K562 (cell line): Measurements from ENCODE around the gene AKAP12. TPM values are rescaled to one million over a fixed set of nuclear protein-coding genes. Genes with fewer than 3 reads are reported as not detected.

Experiments used
- FOXK1 ChIP-seq: sonication (generic); formaldehyde crosslinking; IDR thresholded peaks from 2 replicates; pipeline ENCODE4 v1.8.0; 2022; ENCODE audit warnings: missing genetic modification reagents, mild to moderate bottlenecking, borderline replicate concordance
- HINFP ChIP-seq: fragments of 450-650 bp; conservative IDR thresholded peaks from 2 replicates; pipeline ENCODE4 v1.6.1; 2016; ENCODE audit warnings: missing genetic modification characterization, low read depth, mild to moderate bottlenecking, control low read depth, missing compliant biosample characterization
- JUND ChIP-seq, 2 experiments: IDR thresholded peaks; 2 replicates in 1 of 2; 3 replicates in 1 of 2; pipeline ENCODE4 v1.6.1; 2011; ENCODE audit warnings: borderline replicate concordance in 2 of 2, low read depth in 2 of 2, low read length in 2 of 2, improper control_type of control experiment in 1 of 2, missing biosample characterization in 1 of 2, missing genetic modification characterization in 1 of 2, missing genetic modification reagents in 1 of 2
- LARP7 ChIP-seq: fragments of 450-650 bp; IDR thresholded peaks from 2 replicates; pipeline ENCODE4 v1.6.1; 2016
- RREB1 ChIP-seq: fragments of 250-450 bp; sonication (Bioruptor Pico); IDR thresholded peaks from 2 replicates; pipeline ENCODE4 v1.4.0; 2020
- TAL1 ChIP-seq: fragments of 450-650 bp; IDR thresholded peaks from 2 replicates; pipeline ENCODE4 v1.6.1; 2016; ENCODE audit warnings: mild to moderate bottlenecking
- U2AF1 ChIP-seq: fragments of 200-400 bp; formaldehyde crosslinking; optimal IDR thresholded peaks from 2 replicates; pipeline ENCODE3; 2017; ENCODE audit warnings: mild to moderate bottlenecking, low read depth, low read length, moderate library complexity
- ZFP36 ChIP-seq: fragments of 150-350 bp; IDR thresholded peaks from 2 replicates; pipeline ENCODE4 v1.6.1; 2018; ENCODE audit warnings: low read length, low read depth; ENCODE audit not compliant: partially characterized antibody
- ZNF121 ChIP-seq: sonication (generic); formaldehyde crosslinking; conservative IDR thresholded peaks from 2 replicates; pipeline ENCODE4 v1.8.0; 2022; ENCODE audit warnings: missing genetic modification reagents
- polyA plus RNA-seq, 8 experiments: library from polyadenylated mRNA; depleted of rRNA in 4 of 8; stranded (reverse) in 5 of 8; unstranded in 3 of 8; fragments of >200 nt; fragmentation: Nextera tagmentation in 2 of 8; fragmentation: Illumina TruSeq in 1 of 8; extraction: Ambion mirVana in 2 of 8; extraction: Trizol in 1 of 8; gene quantifications; 2 replicates each; pipeline versions ENCODE4 v1.2.1 to v1.2.3, GENCODE V29; 2011 to 2014; ENCODE audit warnings: inconsistent platforms in 1 of 8, missing spikeins in 1 of 8
- total RNA-seq, 7 experiments: library from RNA; depleted of rRNA in 6 of 7; stranded (reverse); fragments of >200 nt in 6 of 7; fragmentation: Illumina TruSeq in 2 of 7; extraction: Trizol in 2 of 7; gene quantifications; 2 replicates each; pipeline versions ENCODE4 v1.2.1 to v1.2.3, GENCODE V29; 2011 to 2021; ENCODE audit warnings: low replicate concordance in 1 of 7
- TF ChIP-seq, protein P1 (sequence below), 2 experiments: fragments of 450-650 bp; IDR thresholded peaks; 2 replicates each; pipeline ENCODE4 v1.6.1; 2016; ENCODE audit warnings: mild to moderate bottlenecking in 2 of 2, borderline replicate concordance in 1 of 2, low read depth in 1 of 2, moderate library complexity in 1 of 2

AKAP12 gene
- total and polyA plus RNA-seq, 9 of the 15 experiments (the other 6 are each of a cell fraction or from before 2014, with no cell fraction given): 0.08 to 2.0 (median 0.62) TPM

GRCh38 chr6:151323791-151324487, 84.2 kb downstream of the AKAP12 start (continued):
- TF ChIP-seq, protein P1, sequence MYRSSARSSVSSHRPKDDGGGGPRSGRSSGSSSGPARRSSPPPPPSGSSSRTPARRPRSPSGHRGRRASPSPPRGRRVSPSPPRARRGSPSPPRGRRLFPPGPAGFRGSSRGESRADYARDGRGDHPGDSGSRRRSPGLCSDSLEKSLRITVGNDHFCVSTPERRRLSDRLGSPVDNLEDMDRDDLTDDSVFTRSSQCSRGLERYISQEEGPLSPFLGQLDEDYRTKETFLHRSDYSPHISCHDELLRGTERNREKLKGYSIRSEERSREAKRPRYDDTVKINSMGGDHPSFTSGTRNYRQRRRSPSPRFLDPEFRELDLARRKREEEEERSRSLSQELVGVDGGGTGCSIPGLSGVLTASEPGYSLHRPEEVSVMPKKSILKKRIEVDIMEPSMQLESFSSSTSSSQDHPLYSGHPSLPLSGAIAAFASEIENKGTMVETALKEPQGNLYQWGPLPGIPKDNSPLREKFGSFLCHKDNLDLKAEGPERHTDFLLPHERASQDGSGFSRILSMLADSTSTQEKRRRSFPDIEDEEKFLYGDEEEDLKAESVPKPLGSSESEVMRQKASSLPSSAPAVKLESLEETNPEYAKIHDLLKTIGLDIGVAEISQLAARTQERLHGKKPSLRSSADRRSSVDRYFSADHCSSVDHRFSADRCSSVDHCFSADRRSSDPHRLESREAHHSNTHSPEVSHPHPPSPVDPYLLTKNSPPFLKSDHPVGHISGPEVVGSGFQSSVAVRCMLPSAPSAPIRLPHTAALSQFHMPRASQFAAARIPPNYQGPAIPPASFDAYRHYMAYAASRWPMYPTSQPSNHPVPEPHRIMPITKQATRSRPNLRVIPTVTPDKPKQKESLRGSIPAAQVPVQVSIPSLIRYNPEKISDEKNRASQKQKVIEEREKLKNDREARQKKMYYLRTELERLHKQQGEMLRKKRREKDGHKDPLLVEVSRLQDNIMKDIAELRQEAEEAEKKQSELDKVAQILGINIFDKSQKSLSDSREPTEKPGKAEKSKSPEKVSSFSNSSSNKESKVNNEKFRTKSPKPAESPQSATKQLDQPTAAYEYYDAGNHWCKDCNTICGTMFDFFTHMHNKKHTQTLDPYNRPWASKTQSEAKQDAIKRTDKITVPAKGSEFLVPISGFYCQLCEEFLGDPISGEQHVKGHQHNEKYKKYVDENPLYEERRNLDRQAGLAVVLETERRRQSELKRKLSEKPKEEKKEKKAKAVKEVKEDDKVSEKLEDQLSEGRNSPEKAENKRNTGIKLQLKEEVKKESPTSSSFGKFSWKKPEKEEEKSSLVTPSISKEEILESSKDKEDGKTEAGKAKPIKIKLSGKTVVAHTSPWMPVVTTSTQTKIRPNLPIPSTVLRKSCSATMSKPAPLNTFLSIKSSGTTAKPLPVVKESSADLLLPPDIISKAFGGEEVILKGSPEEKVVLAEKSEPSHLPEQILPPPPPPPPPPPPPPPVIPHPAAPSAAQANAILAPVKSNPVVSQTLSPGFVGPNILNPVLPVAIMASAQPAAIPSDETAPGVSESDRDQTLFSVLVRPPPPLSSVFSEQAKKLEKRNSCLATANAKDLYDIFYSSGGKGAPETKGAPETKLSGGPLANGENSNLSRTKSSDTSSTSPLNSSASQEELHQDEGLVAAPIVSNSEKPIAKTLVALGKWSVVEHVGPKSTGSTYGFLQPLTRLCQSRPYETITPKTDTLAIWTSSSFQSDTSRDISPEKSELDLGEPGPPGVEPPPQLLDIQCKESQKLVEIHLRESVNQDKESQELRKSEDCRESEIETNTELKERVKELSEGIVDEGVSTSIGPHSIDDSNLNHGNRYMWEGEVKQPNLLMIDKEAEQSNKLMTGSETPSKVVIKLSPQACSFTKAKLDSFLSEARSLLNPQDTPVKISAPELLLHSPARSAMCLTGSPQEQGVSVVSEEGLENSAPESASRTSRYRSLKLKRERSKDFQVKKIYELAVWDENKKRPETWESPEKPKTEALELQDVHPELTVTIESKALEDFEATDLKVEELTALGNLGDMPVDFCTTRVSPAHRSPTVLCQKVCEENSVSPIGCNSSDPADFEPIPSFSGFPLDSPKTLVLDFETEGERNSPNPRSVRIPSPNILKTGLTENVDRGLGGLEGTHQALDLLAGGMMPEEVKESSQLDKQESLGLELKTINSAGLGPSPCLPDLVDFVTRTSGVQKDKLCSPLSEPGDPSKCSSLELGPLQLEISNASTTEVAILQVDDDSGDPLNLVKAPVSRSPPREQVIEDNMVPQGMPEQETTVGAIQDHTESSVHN (IDR thresholded peaks at IDR 0.05; ENCODE audit: borderline replicate concordance in 1 of 2, low read depth in 1 of 2): no peak
- TF ChIP-seq FOXK1 (CRISPR knock-in tag): 0 out of 2 replicates have a peak, but pooled peaks have one; percentile 32
- no peak for TF ChIP-seq U2AF1
- peak; percentile 49 for TF ChIP-seq ZFP36
- no peak for TF ChIP-seq RREB1 (CRISPR knock-in tag)
- no peak for TF ChIP-seq ZNF121
- peak; percentile 34; the same call in 1 of the 2 replicates for TF ChIP-seq JUND (IDR thresholded peaks at IDR 0.05; ENCODE audit: borderline replicate concordance, low read depth, low read length)
- no peak for TF ChIP-seq JUND (tag; IDR thresholded peaks at IDR 0.05; ENCODE audit: borderline replicate concordance, low read depth, low read length)
- no peak for TF ChIP-seq LARP7
- TF ChIP-seq TAL1: no peak
- TF ChIP-seq HINFP (tag): no peak
